ENCODE data around the gene PMEPA1.

PMEPA1 gene

DNA sequence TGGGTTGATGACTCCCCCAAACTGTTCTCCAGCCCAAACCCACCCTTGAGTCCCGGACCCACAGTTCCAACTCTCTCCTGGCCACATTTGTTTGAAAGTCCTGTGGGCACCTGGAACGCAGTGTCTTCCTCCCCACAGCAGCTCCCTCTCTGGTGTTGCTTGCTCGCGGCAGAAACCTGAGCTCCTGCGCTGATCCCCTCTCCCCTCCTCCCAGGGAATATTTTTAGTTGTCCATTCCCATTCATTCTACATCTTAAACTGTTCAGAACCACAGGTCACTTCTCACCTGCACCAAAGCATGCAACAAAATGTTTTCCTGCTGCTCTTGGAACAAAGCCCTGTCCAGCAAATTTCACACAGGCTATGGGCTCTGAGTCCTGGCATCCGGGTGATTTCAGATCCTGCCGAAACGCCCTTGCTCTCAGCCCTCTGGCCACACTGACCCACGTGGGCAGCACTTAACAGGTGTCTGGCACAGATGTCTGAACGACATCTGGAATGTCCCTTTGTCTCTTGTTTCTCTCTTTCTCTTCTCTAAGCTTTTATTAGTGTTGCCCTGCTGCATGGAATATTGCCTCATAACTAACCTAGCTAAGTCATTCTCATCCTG is 27.0 kb upstream of the PMEPA1 start:
- DNase-seq (ENCODE audit: low read depth), result no peak

DNA sequence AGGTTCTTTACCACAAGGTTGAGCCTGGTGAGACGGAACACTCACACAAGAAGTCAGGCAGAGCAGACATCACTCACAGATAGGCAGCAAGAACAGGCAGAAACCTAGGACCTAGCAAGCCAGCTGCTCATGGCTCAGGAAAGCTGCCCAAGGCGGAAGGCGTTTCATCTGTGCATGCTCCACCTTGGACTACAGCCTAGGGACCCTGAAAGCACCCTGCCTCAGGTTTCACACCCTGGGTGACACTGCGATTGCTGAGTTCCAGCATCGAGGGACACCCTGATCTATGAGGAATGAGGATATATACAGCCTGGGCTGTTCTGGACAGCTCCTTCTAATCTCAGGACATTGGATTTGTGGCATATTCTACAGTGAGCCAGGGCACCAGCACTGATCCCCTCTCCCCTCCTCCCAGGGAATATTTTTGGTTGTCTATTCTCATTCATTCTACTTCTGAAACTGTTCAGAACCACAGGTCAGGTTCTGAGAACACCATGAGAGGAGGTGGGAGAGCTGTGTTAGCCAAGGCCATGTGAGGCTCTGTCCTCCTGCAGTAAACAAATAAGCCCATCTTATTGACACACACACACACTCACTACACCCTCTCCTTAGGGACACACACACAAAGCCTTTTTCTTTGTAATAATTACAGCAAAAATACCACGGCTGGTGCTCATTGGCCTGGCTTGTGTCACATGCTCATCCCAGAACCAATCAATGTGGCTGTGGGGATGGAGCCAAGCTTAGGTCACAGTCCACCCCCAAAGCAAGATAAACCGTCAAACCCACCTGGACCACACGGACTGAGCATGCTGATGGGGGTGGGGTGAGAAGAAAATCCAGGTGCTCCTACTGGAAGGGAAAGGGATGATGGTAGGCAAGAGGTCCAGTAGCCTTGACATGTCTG is 26.3 kb upstream of the PMEPA1 start:
- DNase-seq (ENCODE audit: low read depth), result no peak

DNA sequence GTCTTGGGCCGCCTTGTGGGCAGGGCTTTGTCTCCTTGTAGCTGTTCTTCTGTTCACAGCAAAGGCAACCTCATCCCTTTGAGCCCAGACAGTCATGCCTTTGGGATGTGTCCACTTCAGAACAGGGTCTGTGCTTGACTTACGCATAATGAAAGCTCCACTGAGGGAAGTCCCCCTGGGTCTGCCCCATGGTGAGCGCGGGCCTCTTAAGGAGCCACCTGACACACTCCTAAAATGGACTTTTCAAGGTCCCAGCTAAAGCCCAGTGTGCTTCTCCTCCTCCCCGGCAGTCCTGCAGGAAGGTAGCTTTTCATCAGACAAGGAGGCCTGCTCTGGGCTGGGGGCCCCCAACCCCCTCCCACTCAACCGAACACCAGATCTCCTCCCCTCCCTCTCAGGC is 24.9 kb upstream of the PMEPA1 start:
- DNase-seq (ENCODE audit: low read depth), result no peak

DNA sequence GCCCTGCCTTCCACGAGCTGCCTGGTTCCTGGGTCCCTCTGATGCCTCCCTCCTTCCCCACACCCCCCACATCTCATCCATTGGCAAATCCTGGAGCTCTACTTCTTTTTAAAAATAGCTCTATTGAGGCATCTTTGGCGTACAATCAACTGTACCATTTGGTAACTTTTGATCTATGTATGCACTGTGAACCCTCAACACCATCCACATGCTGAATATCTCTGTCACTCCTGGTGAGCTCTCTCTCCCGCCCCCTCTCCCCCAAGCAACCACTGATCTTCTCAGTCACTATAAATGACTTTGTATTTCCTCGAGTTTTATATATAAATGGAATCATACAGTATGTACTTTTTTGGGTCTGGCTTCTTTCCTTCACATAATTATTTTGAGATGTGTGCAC is 22.4 kb upstream of the PMEPA1 start:
- no peak for DNase-seq (ENCODE audit: low read depth)

DNA sequence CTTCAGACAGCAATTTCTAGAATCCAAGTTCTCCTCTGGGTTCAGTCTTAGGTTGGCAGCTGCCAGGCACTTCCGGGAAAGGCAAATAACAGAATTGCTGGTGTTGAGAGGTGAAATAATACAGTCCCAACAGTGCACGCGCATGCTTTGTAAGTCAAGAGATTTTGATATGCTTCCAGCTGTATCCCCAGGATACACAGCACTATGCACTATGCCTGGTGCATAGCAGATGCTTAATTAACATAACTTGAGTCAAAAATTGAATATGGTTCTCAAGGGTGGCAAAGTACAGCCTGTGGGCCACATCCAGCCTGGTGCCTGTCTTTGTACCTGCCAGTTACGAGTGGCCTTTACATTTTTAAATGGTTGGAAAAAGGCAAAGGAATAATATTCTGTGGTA is 18.9 kb upstream of the PMEPA1 start:
- no peak for DNase-seq (ENCODE audit: low read depth)

DNA sequence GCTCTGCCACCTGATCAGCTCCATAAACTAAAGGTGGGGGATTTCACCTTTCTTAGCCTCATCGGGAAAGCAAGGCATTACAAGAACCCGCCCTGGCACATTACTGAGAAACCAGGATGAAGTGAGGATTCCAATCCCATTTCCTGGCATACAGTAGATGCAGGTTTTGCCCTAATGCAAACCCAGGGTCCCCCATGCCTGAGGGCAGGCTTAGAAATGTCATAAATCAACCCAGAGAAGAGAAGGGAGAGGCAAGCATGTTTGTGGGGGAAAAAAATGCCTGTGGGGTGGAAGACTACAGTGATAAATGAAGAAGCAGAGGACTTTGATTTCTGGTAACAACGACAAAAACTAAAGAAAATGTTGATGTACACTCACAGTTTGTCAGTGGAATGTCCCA is 18.0 kb upstream of the PMEPA1 start:
- no peak for DNase-seq (ENCODE audit: low read depth)

DNA sequence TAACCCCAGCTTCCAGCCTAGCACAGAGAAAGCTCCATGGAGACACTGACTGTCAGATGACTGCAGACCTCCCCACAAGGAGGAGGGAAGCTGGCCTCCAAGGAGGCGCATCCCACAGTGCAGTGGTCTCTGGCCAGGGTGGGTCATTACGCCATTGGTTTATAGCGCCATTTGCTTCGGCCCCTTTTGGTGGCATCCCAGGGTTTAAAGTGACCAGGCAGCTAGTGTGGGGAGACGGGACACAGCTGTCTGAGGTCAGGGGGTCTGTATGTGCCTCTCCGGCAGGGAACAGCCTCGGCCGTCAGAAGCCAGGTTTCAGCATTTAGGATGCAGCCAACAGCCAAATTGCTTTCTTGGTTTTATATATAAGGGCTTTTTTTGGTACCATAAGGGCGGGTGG is 15.8 kb upstream of the PMEPA1 start:
- no peak for DNase-seq (ENCODE audit: low read depth)

DNA sequence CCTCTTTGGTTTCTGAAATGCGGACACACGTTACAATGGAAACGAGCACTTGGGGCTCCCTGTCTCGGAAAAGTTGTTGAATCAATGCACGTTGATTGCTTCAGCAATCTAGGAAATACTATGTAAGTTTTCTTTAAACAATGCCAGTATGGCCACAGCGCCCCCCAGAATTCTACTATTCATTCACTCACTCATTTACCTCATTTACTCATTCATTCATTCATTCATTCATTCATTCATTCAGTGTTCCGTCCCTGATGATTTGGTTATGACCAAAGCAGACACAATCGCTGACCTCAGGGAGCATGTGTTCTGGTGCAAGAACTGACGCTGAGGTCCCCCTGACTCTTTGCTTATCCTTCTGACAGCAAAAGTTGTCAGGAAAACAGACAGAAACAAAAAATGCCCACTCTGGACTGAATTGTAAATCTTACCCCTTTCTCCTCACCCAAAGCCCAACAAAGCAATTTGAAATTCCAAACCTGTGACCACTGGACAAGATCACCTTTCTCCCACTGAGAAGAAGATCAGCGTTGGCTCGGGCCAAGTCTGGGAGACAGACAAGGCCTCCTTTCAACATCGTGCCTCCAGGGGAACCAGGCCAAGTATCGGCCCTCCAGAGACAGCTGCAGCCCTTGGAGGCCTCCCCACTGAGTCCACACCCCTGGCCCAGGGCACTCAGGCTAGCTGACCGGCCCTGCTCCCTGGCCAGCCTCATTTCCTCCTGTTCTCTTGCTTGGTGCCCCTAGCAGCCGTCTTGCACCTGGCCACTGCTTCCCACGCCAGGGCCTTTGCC is 15.0 kb upstream of the PMEPA1 start:
- DNase-seq (ENCODE audit: low read depth), result no peak

DNA sequence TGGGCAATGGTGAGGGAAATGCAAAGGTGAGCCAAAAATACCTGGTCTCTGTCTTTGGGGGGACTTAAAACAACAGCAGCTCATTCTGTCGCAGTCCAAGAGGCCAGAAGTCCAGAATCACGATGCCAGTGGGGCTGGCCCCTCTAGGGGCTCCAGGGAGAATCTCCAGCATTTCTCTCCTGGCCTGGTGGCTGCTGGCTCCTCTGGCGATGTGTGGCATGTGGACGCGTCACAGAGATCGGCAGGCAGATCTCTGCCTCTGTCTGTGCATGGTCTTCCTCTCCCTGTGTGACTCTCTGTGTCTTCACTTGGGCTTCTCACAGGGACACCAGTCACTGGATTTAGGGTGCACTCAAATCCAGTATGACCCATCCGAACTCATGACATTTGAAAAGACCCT is 14.0 kb upstream of the PMEPA1 start:
- DNase-seq (ENCODE audit: low read depth), result no peak

DNA sequence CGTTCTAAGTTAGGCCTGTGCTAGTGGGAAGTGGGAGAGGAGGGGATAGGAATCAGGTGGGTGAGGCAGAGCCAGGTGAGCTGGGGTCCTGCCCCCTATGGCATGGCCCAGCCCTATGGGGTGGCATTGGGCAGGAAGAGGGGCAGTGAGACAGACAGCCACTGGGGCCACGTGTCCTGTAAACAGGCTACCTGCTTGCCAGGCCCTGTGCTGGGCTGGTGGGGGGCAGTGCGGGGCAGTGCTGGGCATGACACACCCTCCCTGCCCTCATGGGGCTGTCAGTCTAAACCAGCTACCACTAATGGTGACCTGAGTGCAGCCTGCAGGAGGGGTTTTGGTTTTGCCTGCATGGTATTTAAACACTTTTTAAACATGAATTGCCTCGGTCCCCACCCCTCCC is 10.1 kb upstream of the PMEPA1 start:
- no peak for DNase-seq (ENCODE audit: low read depth)

DNA sequence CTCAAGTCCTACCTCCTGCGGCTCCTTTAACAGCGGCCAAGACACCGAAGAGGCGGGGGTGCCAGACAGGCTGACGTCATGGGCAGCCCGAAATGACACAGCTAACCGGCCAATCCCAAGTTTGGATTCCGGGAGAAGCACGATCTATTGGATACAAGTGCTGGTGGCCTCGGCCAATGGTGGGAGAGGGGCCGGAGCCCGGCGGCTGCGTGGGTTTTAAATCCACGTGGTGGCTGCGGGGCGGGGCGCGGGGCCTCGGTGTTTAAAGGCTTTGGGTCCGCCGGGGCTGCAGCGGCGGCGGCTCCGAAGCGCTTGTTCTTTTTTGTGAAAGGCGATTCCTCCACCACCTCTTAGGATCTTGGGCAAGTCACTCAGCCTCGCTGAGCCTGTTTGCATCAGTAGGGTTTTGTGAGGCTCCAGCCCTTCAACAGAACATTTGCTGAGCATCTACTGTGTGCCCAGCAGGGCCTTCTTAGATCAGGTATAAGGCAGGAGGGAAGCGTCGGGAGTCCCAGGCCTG is 8.7 kb upstream of the PMEPA1 start:
- DNase-seq (ENCODE audit: low read depth), result peak; percentile 90

DNA sequence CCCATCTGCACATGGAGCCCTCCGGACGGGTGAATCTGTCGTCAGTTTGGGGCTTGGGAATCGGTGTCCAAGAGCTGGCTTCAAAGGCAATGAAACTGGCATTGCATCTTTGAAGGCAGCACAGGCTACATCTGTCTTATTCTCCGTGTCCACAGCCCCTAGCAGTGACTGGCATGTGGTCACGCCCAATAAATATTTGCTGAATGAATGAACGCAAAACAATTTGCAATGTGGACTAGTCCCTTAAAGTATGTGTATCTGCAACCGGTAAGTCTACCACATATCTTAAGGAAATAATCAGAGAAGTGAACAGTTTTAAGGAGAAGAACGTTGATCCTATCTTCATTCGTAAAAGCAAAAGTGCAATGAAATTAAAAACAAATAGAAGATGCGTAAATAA is 8.0 kb upstream of the PMEPA1 start:
- DNase-seq (ENCODE audit: low read depth), result no peak

DNA sequence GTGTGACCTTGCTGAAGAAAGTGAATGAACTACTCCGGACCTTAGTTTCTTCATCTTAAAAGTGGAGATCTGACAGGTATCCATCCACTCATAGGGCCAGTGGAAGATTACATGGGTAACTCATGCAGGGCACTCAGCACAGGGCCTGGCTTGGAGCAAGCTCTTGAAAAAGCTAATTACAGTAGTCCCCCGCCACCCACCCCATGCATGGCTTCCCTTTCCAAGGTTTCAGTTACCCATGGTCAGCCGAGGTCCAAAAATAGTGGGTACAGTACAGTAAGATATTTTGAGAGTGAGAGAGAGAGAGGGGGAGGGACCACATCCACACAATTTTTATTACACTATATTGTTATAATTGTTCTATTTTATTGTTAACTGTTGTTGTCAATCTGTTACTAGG is 7.1 kb upstream of the PMEPA1 start:
- no peak for DNase-seq (ENCODE audit: low read depth)

DNA sequence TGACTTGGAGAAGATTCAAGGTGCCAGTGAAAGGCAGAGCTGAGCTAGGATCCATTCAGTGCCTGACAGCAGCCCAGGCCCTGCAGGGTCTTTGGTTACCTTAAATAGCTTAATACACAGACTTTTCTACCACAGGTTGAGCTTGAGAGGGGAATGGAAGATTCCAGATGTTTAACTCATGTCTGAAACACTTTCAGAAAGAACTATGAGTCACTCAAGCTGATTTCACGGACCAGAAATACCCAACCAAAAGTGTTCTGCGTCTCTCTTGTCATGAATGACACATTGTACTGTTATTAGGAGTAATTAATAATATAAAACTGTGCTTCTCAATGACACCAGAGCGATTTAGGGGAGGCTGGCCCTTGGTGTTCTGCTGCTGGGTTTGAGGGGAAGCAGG is 6.4 kb upstream of the PMEPA1 start:
- DNase-seq (ENCODE audit: low read depth), result no peak

DNA sequence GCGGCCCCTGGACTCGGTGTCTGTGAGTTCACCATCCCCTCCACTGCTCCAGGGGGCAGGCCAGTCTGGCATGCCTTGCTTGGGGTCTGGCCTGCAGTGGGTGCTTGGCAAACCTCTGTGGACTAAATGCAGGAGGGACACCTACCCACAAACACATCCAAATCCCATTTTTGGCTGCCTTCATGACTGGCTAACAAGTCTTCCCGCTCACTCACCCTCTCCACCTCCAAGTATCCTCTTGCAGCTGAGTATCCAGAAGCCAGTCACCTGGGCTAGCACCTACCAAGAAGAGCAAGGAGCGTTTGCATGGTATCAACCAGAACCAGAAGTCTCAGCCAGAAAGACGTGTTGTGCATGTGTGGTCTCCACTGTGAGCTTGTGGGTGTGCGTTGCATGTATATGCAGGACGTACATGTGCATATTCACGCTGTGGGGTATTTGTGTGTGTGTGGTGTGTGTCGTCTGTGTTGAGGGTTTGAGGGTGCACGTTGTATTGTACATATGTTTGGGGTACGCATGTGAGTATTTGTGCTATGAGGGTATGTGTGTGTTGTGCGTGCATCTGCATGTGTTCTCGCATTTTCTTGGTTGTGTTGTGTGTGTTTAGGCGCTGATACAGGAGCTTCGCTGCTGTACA is 5.6 kb upstream of the PMEPA1 start:
- no peak for DNase-seq (ENCODE audit: low read depth)

DNA sequence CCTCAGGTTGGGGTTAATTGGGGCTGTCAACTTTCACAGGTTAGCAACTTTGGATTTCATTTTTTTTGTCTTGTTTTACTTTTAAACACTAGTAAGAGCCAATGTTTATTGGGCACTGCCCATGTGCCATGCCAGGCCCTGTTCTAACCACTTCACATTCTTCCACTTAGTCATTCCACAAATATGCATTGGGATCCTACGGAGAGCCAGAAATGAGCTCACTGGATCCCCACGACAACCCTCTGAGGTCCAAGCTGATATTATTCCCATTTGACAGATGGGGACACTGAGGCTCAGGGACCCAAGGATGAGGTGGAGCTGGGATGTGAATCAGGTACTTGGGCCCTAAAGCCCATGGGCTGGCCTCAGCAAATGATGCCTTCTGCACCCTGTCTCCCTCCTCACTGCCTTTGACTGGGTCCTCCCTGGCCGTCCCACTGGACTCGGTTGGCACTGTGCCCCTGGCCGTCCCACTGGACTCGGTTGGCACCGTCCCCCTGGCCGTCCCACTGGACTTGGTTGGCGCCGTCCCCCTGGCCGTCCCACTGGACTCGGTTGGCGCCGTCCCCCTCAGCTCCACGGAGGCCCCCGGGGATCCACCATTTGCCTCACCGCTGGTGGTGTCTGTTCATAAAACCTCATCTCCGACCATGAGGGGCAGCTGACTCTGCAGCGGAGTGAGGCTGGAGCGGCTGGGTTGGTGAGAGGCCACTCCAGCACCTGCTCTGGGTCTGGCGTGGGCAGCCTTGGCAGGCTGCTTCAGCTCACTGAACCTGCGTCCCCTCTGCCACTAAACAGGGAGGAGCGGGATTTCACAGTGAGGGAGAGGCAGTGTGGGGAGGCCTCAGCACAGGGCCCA is 4.8 kb upstream of the PMEPA1 start:
- DNase-seq (ENCODE audit: low read depth), result no peak

DNA sequence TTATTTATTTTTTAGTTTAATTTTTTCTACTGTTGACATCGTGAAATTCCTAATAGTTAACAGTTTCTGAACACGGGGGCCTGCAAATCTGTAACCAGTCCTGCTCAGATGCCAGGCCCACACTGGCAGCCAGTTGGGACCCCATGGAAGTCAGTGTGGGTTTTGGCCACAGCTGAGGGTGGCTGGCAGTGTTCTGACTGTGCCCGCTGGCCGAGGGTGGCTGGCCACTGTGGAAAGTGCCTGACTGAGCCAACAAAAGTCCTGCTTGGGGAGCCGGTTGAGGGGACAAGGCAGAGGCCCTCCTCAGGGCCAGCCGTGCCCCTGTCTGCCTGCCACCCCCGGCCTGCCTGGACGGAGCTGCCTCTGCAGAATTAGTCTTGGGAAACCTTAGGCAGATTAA is 4.1 kb upstream of the PMEPA1 start:
- DNase-seq (ENCODE audit: low read depth), result no peak

DNA sequence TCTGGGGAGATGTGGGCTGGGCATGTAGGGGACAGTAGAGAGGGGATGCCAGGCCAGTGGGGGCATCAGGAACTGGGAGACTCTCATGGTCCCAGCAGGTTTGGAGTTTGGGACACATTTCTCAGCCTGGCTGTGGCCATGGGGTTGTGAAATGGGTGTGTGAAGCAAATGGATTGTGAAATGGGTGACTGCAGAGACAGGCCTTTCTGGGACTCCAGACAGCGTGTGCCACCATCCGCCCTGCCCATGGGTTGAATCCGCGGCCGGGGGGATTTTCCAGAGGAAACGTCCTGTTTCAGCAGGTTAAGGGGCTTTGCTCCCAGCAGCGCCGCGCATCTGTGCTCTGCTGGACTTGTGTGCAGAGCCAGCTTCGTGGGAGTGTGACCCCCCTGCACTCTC is 3.7 kb upstream of the PMEPA1 start:
- no peak for DNase-seq (ENCODE audit: low read depth)

DNA sequence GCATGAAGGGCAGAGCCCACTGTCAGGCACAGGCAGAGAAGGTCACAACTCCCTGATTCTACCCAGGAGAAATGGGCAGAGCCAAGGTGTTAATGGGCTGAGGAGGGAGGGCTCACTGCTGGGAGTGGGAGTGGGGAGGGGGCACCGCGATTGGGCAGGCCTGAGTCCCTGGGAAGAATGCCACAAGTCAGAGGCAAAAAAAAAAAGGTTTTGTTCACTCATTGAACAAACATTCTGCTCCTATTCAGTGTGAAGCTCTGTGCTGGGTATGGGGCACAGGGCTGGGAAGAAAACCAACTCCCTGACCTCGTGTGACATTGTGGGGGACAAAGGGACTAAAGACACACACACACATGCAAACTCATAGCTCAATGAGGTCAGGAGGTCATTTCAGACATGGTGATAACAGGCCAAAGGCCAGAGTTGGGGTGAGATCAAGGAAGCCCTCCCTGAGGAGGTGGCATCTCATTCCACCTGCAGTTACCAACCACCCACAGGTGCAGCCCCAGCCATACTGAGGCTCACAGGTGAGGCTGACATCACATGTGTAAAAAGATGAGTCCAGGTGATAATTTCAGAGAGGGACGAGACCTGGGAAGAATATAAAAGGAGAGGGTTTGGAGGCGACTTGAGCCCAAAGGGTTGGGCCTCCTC is 3.2 kb upstream of the PMEPA1 start:
- DNase-seq (ENCODE audit: low read depth), result no peak

DNA sequence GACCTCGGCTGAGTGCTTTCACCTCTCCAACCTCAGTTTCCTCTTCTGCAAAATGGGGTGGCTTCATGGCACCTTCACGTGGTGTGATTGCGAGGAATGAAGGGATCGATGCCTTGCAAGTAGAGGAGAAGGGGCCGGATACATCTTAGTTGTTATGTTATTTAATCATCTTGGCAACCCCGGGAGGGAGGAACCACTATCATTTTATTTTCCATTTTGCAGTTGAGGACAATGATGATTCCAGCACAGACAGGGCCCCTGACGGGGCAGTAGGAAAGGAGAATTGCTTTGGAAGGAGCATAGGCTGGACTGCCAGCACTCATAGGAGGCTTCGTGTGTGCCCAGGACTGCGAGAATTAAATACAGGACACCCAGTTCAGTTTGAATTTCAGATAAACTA is 2.5 kb upstream of the PMEPA1 start:
- DNase-seq (ENCODE audit: low read depth), result no peak

DNA sequence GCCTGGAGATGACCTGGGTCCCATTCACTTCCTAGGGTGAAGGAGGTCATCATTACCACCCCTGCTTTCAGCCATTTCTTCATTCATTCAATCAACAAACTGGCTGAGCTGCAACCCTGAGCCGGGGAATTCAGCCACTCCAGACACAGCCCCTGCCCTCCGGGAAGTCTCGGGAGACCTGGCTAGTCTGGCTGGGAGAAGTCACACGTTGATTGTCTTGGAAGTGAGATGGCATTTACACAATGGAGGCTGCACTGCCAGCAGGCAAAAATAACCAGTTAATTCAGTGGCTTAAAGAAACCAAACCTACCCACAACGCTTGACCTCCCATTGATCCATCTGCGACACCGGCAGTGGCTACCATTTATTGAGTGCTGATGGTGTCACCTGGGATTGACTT is 2.0 kb upstream of the PMEPA1 start:
- DNase-seq (ENCODE audit: low read depth), result no peak
